Esophagus muscularis mucosa (tissue), 4 donors: ENCODE measurements around the gene SGF29. TPM values are rescaled to one million over a fixed set of nuclear protein-coding genes. Genes with fewer than 3 reads are reported as not detected.

Experiments
- DNase-seq: peaks from one replicate; pipeline ENCODE4 v3.0.0-alpha.2; 2017; ENCODE audit errors: extremely low spot score
- H3K27ac ChIP-seq, 4 donors: fragments of 200-600 bp; sonication (generic); replicated peaks in 1 of 4; 1 replicate in 3 of 4; 2 replicates in 1 of 4; pipeline ENCODE4 v1.5.1; 2016 to 2019; ENCODE audit warnings: mild to moderate bottlenecking in 1 of 4
- H3K27me3 ChIP-seq, 4 donors: fragments of 200-600 bp; sonication (generic); one replicate each; pipeline versions ENCODE4 v1.5.1 to v1.6.0; 2016 to 2019
- H3K36me3 ChIP-seq, 4 donors: fragments of 200-600 bp; sonication (generic); one replicate each; pipeline ENCODE4 v1.5.1; 2016 to 2019
- H3K4me1 ChIP-seq, 4 donors: fragments of 200-600 bp; sonication (generic); one replicate each; pipeline ENCODE4 v1.5.1; 2016 to 2019
- H3K4me3 ChIP-seq, 4 donors: fragments of 200-600 bp; sonication (generic); 1 replicate in 2 of 4; 2 replicates in 2 of 4; pipeline ENCODE4 v1.5.1; 2016 to 2019; ENCODE audit warnings: mild to moderate bottlenecking in 4 of 4, moderate library complexity in 1 of 4
- H3K9me3 ChIP-seq, 4 donors: fragments of 200-600 bp; sonication (generic); 1 replicate in 3 of 4; 2 replicates in 1 of 4; pipeline ENCODE4 v1.5.1; 2016 to 2019
- CTCF ChIP-seq, 3 experiments: fragments of 200-600 bp in 2 of 3; fragments of 450-650 bp in 1 of 3; sonication (generic) in 2 of 3; IDR thresholded peaks; one replicate each; pipeline ENCODE4 v1.5.1; 2017 to 2019; ENCODE audit warnings: antibody characterized with exemption in 3 of 3, mild to moderate bottlenecking in 2 of 3, moderate library complexity in 1 of 3
- EP300 ChIP-seq: sonication (generic); formaldehyde crosslinking; IDR thresholded peaks from one replicate; pipeline ENCODE4 v1.6.1; 2017; ENCODE audit warnings: antibody characterized with exemption
- POLR2A ChIP-seq: fragments of 450-650 bp; IDR thresholded peaks from one replicate; pipeline ENCODE4 v1.6.1; 2017; ENCODE audit warnings: antibody characterized with exemption, moderate library complexity, mild to moderate bottlenecking, low read depth
- POLR2AphosphoS5 ChIP-seq, 2 donors: sonication (generic); formaldehyde crosslinking; IDR thresholded peaks; one replicate each; pipeline ENCODE4 v1.6.1; 2017; ENCODE audit warnings: antibody characterized with exemption in 2 of 2
- WGBS: methylation state at CpG from one replicate; pipeline ENCODE4 v1.1.5; 2018; 5-methylcytosine and 5-hydroxymethylcytosine counted together
- intact Hi-C: fragments of 100-400 bp; cut with DNase I; formaldehyde crosslinking; loops from one replicate; pipeline ENCODE4 v1.15.1; 2023
- total RNA-seq, 4 donors: library from RNA; depleted of rRNA; stranded (reverse); fragments of >200 nt; gene quantifications; one replicate each; pipeline versions ENCODE4 v1.1.0 to v1.2.1, GENCODE V29; 2016

SGF29 gene
- total RNA-seq, result 10 to 100 TPM; 33.2 to 43.4 (median 39.9) TPM

- intact Hi-C loops, result loop anchor here (2.0 kb wide), 1 partner anchor 63 kb away; no protein-coding TSS in a partner anchor
- Histone ChIP-seq H3K27ac (peak within 1 kb of the TSS; percentile 92 to 98 (median 96)), H3K4me3 (peak within 1 kb of the TSS; percentile 60 to 78 (median 66)), H3K4me1 (peaks cover 10 to 30% (median 22%) of the 10 kb centered on the region in 4 donors), H3K36me3 (peaks cover 6 to 26% (median 19%) of the 10 kb centered on the region in 4 donors), H3K9me3 (no peaks in the 10 kb centered on the region), H3K27me3 (no peaks in the 10 kb centered on the region)
- TF ChIP-seq CTCF (IDR thresholded peaks at IDR 0.05) (peak; percentile 19 to 43 (median 33)), EP300 (no peak), POLR2A (peak; percentile 93), POLR2AphosphoS5 (IDR thresholded peaks at IDR 0.05) (peak; percentile 98 to 99)
- peak; percentile 98 for DNase-seq
- 1% methylated on average over 62 of the region's 88 CpGs for WGBS
Observed at GRCh38 chr16:28553776-28554633, at the start of gene SGF29. Gene SGF29 (plus strand): TSS chr16:28553920. CDS start chr16:28581070, 27,150 bp downstream.

DNA sequence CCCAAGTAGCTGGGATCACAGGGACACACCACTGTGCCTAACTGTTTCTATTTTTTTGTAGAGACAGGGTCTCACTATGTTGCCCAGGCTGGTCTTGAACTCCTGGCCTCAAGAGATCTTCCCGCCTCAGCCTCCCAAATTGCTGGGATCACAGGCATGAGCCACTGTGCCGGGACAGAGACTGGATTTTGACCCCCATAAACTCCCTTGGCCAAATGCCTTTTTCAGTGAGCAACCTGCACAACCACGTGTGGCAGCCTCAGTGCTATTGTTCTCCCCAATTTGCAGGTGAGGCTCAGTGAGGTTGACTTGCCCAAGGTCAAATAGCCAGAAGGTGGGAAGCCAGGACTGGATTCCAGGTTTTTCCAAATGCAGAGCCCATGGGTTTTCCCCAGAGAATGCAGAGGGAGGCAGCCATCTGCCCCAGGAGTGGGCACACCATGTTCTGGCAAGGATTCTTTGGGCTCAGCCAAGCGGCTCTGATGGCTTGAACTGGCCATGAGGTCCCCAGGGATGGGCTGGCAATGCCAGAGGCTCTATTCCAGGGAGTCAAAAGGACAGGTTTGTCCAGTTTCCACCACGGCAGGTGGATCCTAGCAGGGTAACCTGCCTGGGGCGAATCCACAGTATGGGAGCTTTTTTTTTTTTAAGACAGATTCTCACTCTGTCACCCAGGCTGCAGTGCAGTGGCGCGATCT is 48.9 kb upstream of the SGF29 start:
- H3K27me3 ChIP-seq, result peaks cover 0 to 26% (median 3%) of the 10 kb centered on the region in 4 donors
- no peaks in the 10 kb centered on the region for H3K9me3 ChIP-seq
- no peak overlapping the region for H3K4me3 ChIP-seq
- intact Hi-C loops, result no loop called here
- WGBS, result 80% methylated on average over 8 of the region's 8 CpGs
- no peaks in the 10 kb centered on the region for H3K36me3 ChIP-seq
- H3K27ac ChIP-seq, result no peak overlapping the region
- DNase-seq, result no peak
- H3K4me1 ChIP-seq, result peaks cover 0 to 7% (median 0%) of the 10 kb centered on the region in 4 donors
- no peak for TF ChIP-seq CTCF (IDR thresholded peaks at IDR 0.05)
- TF ChIP-seq EP300, result no peak
- no peak for TF ChIP-seq POLR2AphosphoS5 (IDR thresholded peaks at IDR 0.05)
- no peak for TF ChIP-seq POLR2A

DNA sequence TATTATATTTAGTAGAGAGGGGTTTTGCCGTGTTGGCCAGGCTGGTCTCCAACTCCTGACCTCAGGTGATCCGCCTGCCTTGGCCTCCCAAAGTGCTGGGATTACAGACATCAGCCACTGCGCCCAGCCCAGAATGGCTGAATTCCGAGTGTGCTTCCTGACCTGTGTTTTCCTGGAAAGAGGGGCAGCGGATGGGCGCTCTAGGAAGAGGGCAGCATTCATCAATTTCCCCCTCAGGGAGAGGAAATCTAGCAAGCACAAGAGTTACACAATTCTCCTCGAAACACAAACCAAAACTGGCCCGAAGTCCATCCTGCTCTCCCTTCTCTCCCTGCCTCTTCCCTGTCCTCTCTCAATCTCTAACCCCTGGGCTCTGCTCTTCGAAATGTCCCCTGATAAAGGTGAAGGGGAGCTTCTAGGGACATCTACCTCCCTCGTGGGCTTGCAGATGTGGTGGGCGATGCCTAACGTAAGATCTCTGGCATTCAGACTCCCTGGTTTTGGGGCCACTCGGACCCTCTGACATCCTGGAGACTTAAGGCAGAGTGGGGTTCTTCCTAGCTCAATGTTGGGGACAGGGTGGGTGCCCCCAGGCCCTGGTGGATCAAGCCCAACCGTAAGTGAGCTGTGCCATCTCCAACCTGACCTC is 48.1 kb upstream of the SGF29 start:
- Histone ChIP-seq H3K9me3 (no peaks in the 10 kb centered on the region), H3K4me3 (no peak overlapping the region), H3K4me1 (peaks cover 0 to 7% (median 0%) of the 10 kb centered on the region in 4 donors), H3K27ac (no peak overlapping the region), H3K36me3 (no peaks in the 10 kb centered on the region), H3K27me3 (peaks cover 0 to 26% (median 3%) of the 10 kb centered on the region in 4 donors)
- DNase-seq, result no peak
- WGBS, result 66% methylated on average over 14 of the region's 14 CpGs
- no peak for TF ChIP-seq POLR2A
- intact Hi-C loops, result no loop called here

GRCh38 chr16:28511031-28511430 is 42.7 kb upstream of the SGF29 start:
- TF ChIP-seq POLR2AphosphoS5 (IDR thresholded peaks at IDR 0.05) (no peak), EP300 (no peak), CTCF (IDR thresholded peaks at IDR 0.05) (no peak), POLR2A (no peak)
- Histone ChIP-seq H3K9me3 (no peaks in the 10 kb centered on the region), H3K4me1 (peaks cover 0 to 7% (median 0%) of the 10 kb centered on the region in 4 donors), H3K27ac (no peak overlapping the region), H3K4me3 (no peak overlapping the region), H3K36me3 (no peaks in the 10 kb centered on the region), H3K27me3 (peaks cover 0 to 22% (median 3%) of the 10 kb centered on the region in 4 donors)
- intact Hi-C loops, result no loop called here
- 88% methylated on average over 3 of the region's 3 CpGs for WGBS
- DNase-seq, result no peak
